Head of caudate nucleus (tissue), 42 donors: ENCODE data around the gene TAF1C.
"Not testable (repeated sequence)": the region's sequence is repeated elsewhere in the genome, so short reads cannot be mapped to it uniquely, and the experiment has no call there.

Source experiments
- DNase-seq, 42 donors: peaks; one replicate each; pipeline versions ENCODE4 v3.0.0 to v3.0.0-alpha.2; 2020 to 2021; ENCODE audit warnings: mixed read lengths in 7 of 42
- intact Hi-C: fragments of 100-400 bp; cut with DNase I; formaldehyde crosslinking; loops from one replicate; pipeline ENCODE4 v1.15.0; 2022

TAF1C gene, protein sequence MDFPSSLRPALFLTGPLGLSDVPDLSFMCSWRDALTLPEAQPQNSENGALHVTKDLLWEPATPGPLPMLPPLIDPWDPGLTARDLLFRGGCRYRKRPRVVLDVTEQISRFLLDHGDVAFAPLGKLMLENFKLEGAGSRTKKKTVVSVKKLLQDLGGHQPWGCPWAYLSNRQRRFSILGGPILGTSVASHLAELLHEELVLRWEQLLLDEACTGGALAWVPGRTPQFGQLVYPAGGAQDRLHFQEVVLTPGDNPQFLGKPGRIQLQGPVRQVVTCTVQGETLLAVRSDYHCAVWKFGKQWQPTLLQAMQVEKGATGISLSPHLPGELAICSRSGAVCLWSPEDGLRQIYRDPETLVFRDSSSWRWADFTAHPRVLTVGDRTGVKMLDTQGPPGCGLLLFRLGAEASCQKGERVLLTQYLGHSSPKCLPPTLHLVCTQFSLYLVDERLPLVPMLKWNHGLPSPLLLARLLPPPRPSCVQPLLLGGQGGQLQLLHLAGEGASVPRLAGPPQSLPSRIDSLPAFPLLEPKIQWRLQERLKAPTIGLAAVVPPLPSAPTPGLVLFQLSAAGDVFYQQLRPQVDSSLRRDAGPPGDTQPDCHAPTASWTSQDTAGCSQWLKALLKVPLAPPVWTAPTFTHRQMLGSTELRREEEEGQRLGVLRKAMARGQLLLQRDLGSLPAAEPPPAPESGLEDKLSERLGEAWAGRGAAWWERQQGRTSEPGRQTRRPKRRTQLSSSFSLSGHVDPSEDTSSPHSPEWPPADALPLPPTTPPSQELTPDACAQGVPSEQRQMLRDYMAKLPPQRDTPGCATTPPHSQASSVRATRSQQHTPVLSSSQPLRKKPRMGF

GRCh38 chr16:84186685-84187437 is at the start of gene TAF1C:
TAF1C (minus strand) TSS chr16:84187057; CDS start chr16:84184988, 2,069 bp downstream.
- intact Hi-C loops, result no loop called here
- peak; percentile 80 to 96 (median 90) for DNase-seq

- intact Hi-C loops, result no loop called here
- peak in 2 of 42 donors; percentile 7 to 48 for DNase-seq
These were observed 47.7 kb upstream of the TAF1C start for GRCh38 chr16:84234321-84235241.

DNA sequence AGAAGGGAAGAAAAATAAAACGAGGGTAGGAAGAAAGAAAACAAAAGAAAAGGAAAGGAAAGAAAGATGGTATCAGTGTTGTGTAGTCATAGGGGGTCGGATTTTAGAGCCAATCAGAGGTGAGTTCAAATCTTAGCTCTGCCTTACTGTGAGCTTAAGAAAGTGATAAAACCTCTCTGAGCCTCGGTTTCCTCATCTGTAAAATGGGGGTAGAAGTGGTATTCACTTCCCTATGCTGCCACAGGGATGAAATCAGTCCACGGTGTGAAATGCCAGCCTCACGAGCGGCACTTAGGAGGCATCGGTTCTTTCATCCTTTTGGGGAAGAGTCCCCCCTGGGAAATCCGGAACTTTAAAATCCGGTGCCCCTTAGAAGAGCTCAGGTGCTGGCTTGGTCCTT is 46.9 kb upstream of the TAF1C start:
- intact Hi-C loops, result no loop called here
- no peak for DNase-seq

DNA sequence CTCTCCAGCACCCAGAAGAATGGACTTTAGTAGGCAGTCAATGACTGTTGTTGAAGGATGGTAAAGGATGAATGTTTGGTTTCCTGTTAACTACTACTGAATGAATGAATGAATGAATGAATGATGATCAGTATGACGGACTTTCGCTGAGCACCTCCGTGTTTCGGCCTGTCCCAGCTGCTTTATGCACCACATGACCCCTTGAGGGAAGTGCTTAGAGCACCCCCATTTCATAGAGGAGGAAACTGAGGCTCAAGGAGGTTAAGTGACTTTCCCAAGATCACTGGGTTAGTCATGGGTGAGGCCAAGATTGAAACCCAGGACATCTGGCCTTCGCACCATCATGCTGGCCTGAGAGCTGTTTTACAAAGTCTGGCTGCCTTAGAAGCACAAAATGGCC is 46.1 kb upstream of the TAF1C start:
- no peak for DNase-seq
- intact Hi-C loops, result no loop called here

GRCh38 chr16:84232060-84232459 is 45.2 kb upstream of the TAF1C start:
- no peak for DNase-seq
- intact Hi-C loops, result no loop called here

GRCh38 chr16:84229471-84229870 is 42.6 kb upstream of the TAF1C start:
- no peak for DNase-seq
- intact Hi-C loops, result no loop called here

GRCh38 chr16:84228256-84228838 is 41.5 kb upstream of the TAF1C start:
- intact Hi-C loops, result no loop called here
- peak in 28 of 42 donors; percentile 5 to 84 (median 30) for DNase-seq

DNA sequence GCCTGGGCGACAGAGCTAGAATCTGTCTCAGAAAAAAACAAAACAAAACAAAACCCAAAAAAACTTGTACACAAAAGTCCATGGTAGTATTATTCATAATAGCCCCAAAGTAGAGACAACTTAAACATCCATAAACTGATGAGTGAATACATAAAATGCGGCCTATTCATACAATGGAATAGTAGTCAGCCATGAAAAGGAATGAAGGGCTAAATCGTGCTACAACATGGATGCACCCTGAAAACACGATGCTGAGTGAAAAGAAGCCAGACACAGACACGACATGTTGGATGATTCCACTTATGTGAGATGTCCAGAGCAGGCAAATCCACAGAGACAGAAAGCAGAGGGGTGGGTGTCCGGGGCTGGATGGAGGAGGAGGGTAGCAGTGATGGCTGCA is 40.7 kb upstream of the TAF1C start:
- DNase-seq, result no peak
- intact Hi-C loops, result no loop called here

DNA sequence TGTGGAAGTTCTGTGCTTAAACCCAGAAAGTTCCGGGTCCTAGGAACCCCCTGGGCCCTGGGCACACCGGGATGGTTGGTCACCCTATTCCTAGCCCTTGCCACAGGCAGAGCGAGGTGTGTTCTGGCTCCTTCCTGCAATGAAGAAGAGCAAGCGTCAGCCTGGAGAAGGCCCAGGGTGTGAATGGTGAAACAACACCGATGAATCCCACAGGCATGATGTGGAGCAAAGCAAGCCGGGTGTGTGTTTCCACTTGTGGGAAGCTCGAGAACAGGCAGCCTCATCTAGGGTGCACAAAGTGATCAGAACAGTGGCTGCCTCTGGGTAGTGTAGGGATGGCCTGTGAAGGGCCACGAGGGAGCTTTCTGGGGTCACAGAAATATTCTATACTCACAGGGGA is 39.2 kb upstream of the TAF1C start:
- DNase-seq, result no peak
- intact Hi-C loops, result no loop called here

DNA sequence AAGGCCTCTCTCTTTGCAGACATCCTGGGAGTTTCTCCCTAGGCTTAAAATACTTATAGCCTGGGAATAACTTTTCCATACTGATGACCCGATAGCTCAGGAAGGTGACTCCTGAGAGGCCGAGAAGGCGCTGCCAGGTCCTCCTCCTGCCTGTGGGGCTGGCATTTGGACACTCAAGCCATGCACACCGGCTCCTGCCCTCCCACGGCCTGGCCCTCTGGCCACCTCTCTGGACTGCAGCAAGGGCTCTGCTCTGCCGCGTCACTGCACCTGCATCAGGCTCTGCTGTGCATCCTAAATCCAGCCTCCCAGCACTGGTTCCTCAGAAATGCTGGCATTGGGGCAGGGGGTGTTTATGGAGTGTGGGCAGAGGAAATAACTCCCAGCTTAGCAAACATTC is 38.7 kb upstream of the TAF1C start:
- DNase-seq, result no peak
- intact Hi-C loops, result no loop called here

DNA sequence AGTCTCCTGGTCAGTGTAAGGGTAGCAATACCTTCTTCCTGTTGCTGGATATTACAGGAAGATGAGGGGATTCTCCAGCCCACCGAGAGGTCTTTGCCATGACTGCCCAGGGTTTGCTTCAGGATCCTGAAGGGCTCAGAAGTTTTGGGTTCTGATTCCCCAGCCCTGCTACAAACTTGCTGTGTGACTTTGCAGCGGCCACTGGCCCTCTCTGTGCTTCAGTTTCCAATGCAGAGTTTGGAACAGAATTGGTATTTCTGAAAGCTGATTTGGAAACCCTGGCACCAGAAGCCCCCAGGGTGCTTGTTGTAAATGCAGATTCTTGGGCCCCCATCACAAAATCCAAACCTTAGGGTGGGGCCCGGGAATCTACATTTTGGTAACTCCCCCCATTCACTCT is 38.3 kb upstream of the TAF1C start:
- no peak for DNase-seq
- intact Hi-C loops, result no loop called here

- DNase-seq, result no peak
- intact Hi-C loops, result no loop called here
These were observed 37.7 kb upstream of the TAF1C start for GRCh38 chr16:84224554-84224953.

DNA sequence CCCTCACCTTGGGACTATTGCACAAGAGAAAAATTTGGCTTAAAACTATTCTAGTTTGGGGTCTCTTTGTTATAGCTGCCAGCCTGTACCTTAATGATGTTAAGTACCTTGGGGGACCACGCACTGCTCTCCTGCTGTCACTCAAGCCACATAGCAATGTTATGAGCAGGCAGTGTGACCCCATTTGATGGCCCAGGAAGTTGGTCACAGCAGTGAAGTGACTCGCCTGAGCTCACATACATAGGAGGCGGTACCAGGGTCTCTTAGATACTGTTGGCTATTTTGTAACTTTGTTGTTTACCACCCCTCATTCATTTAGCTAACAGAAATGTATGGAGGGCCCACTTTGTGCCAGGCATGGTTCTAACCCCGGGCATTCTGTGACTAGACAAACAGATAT is 36.6 kb upstream of the TAF1C start:
- intact Hi-C loops, result no loop called here
- no peak for DNase-seq

GRCh38 chr16:84220851-84221250 is 34.0 kb upstream of the TAF1C start:
- intact Hi-C loops, result no loop called here
- no peak for DNase-seq

GRCh38 chr16:84218956-84219355 is 32.1 kb upstream of the TAF1C start:
- no peak for DNase-seq

DNA sequence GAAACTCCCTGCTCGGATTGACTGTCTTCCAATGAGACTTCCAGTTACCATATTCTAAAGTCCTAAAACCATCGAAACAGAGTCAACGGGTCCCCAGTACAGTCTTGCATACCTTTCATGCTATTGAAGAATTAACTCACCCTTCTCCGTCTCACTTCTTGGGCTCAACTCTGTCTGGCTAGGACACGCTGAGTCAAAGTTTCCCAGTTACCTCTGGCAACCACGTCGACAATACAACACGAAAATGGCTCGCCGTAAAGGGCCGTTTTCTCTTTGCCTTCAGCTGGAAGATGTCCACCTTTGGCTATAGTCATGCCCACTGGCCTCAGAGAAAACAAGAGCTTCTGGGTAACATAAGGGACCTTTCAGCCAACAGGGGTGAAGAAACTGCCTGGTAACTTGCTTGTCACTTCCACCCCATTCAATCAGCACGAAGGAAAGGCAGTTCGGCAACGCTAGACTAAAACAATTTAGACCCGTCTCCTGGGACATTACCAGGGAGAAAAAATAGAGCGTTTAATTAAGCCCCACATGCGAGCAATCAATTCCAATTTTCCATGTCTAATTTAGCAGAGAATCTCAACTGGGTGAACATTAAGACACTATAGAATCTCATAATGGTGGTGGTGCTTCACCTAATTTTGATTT is 31.4 kb upstream of the TAF1C start:
- no peak for DNase-seq
- intact Hi-C loops, result no loop called here

More at GRCh38 chr16:84218956-84219355, 32.1 kb upstream of the TAF1C start:
- intact Hi-C loops, result no loop called here

DNA sequence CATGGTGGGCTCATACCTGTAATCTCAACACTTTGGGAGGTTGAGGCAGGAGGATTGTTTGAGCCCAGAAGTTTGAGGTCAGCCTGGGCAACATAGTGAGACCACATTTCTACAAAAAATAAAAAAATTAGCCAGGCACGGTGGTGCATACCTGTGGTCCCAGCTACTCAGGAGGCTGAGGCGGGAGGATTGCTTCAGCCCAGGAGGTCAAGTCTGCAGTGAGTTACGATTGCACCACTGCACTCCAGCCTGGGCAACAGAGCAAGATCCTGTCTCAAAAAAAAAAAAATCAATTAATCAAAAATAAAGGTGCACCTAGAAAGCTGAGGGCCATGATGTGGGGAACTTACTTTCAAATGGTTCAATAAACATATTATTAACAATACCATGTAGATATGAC is 29.3 kb upstream of the TAF1C start:
- intact Hi-C loops, DNase-seq: not testable (repeated sequence)

DNA sequence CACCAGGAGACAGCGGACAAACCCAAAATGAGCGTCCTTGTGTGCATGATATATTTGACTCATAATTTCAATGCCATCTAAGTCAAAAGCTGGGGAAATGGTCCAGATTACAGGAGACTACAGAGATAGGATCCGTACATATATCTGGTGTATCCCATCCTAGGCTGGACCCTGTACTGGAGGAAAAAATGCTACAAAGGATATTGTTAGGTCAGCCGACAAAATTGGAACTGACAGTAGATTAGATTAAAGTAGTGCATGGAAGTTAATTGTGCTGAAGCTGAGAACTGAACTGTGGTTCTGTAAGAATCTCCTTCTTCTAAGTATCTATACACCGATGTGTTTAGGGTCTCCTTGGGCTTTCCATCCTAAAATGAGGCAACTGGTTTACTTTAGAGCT is 28.7 kb upstream of the TAF1C start:
- intact Hi-C loops, result no loop called here
- no peak for DNase-seq
